K562 (cell line): ENCODE measurements around the gene GFM1. TPM values are rescaled to one million over a fixed set of nuclear protein-coding genes. Genes with fewer than 3 reads are reported as not detected.
A peak's percentile ranks its signal among the peaks of the same experiment; 100 is the strongest.

Experiments used
- CHCHD3 ChIP-seq: fragments of 250-450 bp; sonication (Bioruptor Pico); IDR thresholded peaks from 2 replicates; pipeline ENCODE4 v2.1.2; 2022; ENCODE audit warnings: mild to moderate bottlenecking
- CREM ChIP-seq: IDR thresholded peaks from 2 replicates; pipeline ENCODE4 v1.6.1; 2014; ENCODE audit warnings: antibody characterized with exemption, low read depth
- ELF2 ChIP-seq: fragments of 250-450 bp; sonication (Bioruptor Pico); IDR thresholded peaks from 2 replicates; pipeline ENCODE4 v1.5.0; 2021; ENCODE audit warnings: mild to moderate bottlenecking
- MAFG ChIP-seq: fragments of 450-650 bp; conservative IDR thresholded peaks from 2 replicates; pipeline ENCODE4 v1.6.1; 2016; ENCODE audit warnings: missing genetic modification characterization, missing compliant biosample characterization
- MXI1 ChIP-seq: IDR thresholded peaks from 2 replicates; pipeline ENCODE4 v1.6.1; 2011; ENCODE audit warnings: low read depth, mild to moderate bottlenecking, improper control_type of control experiment, low read length
- SMC3 ChIP-seq: conservative IDR thresholded peaks from 2 replicates; pipeline ENCODE4 v1.6.1; 2011; ENCODE audit warnings: low read depth, low read length, improper control_type of control experiment; ENCODE audit not compliant: insufficient read depth
- SPI1 ChIP-seq: IDR thresholded peaks from 2 replicates; pipeline ENCODE4 v1.6.1; 2011; ENCODE audit warnings: low read depth, low read length, control low read depth, borderline replicate concordance
- ZBTB7A ChIP-seq: IDR thresholded peaks from 2 replicates; pipeline ENCODE4 v1.6.1; 2011; ENCODE audit warnings: low read depth, mild to moderate bottlenecking, low read length, moderate library complexity, borderline replicate concordance; ENCODE audit not compliant: control insufficient read depth
- ZNF124 ChIP-seq: sonication (generic); formaldehyde crosslinking; IDR thresholded peaks from 2 replicates; pipeline ENCODE4 v1.8.1; 2022; ENCODE audit warnings: missing genetic modification reagents
- polyA plus RNA-seq, 8 experiments: library from polyadenylated mRNA; depleted of rRNA in 4 of 8; stranded (reverse) in 5 of 8; unstranded in 3 of 8; fragments of >200 nt; fragmentation: Nextera tagmentation in 2 of 8; fragmentation: Illumina TruSeq in 1 of 8; extraction: Ambion mirVana in 2 of 8; extraction: Trizol in 1 of 8; gene quantifications; 2 replicates each; pipeline versions ENCODE4 v1.2.1 to v1.2.3, GENCODE V29; 2011 to 2014; ENCODE audit warnings: inconsistent platforms in 1 of 8, missing spikeins in 1 of 8
- total RNA-seq, 7 experiments: library from RNA; depleted of rRNA in 6 of 7; stranded (reverse); fragments of >200 nt in 6 of 7; fragmentation: Illumina TruSeq in 2 of 7; extraction: Trizol in 2 of 7; gene quantifications; 2 replicates each; pipeline versions ENCODE4 v1.2.1 to v1.2.3, GENCODE V29; 2011 to 2021; ENCODE audit warnings: low replicate concordance in 1 of 7
- TF ChIP-seq, protein P1 (sequence below), 2 experiments: fragments of 450-650 bp; IDR thresholded peaks; 2 replicates each; pipeline ENCODE4 v1.6.1; 2018; ENCODE audit warnings: mild to moderate bottlenecking in 2 of 2, low read depth in 1 of 2; ENCODE audit not compliant: partially characterized antibody in 2 of 2
- TF ChIP-seq, protein P2 (sequence below), 3 experiments: IDR thresholded peaks in 2 of 3; conservative IDR thresholded peaks in 1 of 3; 2 replicates each; pipeline ENCODE4 v1.5.1; 2011 to 2012; ENCODE audit warnings: low read length in 3 of 3, mild to moderate bottlenecking in 3 of 3, control low read depth in 2 of 3, improper control_type of control experiment in 1 of 3, inconsistent platforms in 1 of 3, low read depth in 1 of 3, mixed read lengths in 1 of 3, moderate library complexity in 1 of 3; ENCODE audit not compliant: insufficient read depth in 2 of 3
- TF ChIP-seq, protein P3 (sequence below), 2 experiments: fragments of 450-650 bp; formaldehyde crosslinking in 1 of 2; IDR thresholded peaks; 2 replicates each; pipeline versions ENCODE4 v1.4.0 to v1.6.1; 2014 to 2020; ENCODE audit warnings: mild to moderate bottlenecking in 2 of 2, borderline replicate concordance in 1 of 2, low read depth in 1 of 2

Gene GFM1
- total and polyA plus RNA-seq, 9 of the 15 experiments (the other 6 are each of a cell fraction or from before 2014, with no cell fraction given), result 38.9 to 86.7 (median 64.8) TPM

DNA sequence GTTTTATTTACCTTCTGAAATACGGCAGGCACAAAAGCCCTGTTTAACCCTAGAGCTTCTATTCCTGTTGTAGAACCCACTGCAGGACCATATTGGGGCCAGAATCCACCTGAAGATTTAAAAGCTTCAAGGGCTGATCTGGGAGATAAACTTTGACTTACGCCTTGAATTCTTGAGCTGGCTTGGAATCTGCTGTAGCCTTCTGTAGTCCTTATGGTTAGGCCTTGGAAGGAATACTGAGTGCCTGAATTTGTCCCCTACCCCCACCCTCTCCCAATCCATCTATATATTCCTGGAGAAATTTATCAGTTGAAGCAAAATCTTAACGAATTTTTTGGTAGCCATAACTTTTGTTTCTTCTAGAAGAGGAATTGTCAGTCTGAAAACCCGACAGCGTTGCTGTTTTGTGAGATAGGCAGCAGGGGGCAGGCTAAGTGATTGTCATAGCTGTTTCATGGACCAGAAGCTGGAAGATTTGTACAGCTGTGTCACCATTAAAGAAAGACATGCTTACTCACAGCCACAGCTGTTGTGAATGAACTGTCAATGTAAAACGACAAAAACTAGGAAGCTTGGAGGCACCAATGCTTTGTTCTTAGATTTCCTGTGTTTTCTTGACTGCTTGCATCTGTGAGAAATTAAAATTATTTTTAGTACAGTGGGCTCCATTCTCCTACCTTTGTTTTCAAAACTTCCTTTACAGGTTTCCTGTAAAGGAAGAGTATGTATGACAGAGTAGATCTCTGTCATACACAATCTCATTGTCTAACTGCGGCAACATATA lies 15.3 kb downstream of the GFM1 start (continued):
- no peak for TF ChIP-seq ZNF124 (CRISPR knock-in tag)
- peak; percentile 36; the same call in 1 of the 2 replicates for TF ChIP-seq MAFG (tag)
- TF ChIP-seq SPI1, result no peak
- no peak for TF ChIP-seq ELF2 (CRISPR knock-in tag)
- no peak for TF ChIP-seq MXI1
- TF ChIP-seq ZBTB7A, result no peak
- TF ChIP-seq CHCHD3, result no peak
- peak; percentile 67 for TF ChIP-seq SMC3
- TF ChIP-seq, protein P1, sequence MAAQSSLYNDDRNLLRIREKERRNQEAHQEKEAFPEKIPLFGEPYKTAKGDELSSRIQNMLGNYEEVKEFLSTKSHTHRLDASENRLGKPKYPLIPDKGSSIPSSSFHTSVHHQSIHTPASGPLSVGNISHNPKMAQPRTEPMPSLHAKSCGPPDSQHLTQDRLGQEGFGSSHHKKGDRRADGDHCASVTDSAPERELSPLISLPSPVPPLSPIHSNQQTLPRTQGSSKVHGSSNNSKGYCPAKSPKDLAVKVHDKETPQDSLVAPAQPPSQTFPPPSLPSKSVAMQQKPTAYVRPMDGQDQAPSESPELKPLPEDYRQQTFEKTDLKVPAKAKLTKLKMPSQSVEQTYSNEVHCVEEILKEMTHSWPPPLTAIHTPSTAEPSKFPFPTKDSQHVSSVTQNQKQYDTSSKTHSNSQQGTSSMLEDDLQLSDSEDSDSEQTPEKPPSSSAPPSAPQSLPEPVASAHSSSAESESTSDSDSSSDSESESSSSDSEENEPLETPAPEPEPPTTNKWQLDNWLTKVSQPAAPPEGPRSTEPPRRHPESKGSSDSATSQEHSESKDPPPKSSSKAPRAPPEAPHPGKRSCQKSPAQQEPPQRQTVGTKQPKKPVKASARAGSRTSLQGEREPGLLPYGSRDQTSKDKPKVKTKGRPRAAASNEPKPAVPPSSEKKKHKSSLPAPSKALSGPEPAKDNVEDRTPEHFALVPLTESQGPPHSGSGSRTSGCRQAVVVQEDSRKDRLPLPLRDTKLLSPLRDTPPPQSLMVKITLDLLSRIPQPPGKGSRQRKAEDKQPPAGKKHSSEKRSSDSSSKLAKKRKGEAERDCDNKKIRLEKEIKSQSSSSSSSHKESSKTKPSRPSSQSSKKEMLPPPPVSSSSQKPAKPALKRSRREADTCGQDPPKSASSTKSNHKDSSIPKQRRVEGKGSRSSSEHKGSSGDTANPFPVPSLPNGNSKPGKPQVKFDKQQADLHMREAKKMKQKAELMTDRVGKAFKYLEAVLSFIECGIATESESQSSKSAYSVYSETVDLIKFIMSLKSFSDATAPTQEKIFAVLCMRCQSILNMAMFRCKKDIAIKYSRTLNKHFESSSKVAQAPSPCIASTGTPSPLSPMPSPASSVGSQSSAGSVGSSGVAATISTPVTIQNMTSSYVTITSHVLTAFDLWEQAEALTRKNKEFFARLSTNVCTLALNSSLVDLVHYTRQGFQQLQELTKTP (IDR thresholded peaks at IDR 0.05; ENCODE audit: low read depth in 1 of 2, partially characterized antibody in 2 of 2), result no peak
- peak; percentile 46; the same call in 1 of the 2 replicates for TF ChIP-seq CREM
- TF ChIP-seq, protein P2, sequence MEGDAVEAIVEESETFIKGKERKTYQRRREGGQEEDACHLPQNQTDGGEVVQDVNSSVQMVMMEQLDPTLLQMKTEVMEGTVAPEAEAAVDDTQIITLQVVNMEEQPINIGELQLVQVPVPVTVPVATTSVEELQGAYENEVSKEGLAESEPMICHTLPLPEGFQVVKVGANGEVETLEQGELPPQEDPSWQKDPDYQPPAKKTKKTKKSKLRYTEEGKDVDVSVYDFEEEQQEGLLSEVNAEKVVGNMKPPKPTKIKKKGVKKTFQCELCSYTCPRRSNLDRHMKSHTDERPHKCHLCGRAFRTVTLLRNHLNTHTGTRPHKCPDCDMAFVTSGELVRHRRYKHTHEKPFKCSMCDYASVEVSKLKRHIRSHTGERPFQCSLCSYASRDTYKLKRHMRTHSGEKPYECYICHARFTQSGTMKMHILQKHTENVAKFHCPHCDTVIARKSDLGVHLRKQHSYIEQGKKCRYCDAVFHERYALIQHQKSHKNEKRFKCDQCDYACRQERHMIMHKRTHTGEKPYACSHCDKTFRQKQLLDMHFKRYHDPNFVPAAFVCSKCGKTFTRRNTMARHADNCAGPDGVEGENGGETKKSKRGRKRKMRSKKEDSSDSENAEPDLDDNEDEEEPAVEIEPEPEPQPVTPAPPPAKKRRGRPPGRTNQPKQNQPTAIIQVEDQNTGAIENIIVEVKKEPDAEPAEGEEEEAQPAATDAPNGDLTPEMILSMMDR (IDR thresholded peaks at IDR 0.05 in 2 of 3, conservative IDR thresholded peaks at IDR 0.05 in 1 of 3; ENCODE audit: insufficient read depth in 2 of 3, low read depth in 1 of 3, low read length in 3 of 3), result peak; percentile 61 to 85 (median 70)
- TF ChIP-seq, protein P3, sequence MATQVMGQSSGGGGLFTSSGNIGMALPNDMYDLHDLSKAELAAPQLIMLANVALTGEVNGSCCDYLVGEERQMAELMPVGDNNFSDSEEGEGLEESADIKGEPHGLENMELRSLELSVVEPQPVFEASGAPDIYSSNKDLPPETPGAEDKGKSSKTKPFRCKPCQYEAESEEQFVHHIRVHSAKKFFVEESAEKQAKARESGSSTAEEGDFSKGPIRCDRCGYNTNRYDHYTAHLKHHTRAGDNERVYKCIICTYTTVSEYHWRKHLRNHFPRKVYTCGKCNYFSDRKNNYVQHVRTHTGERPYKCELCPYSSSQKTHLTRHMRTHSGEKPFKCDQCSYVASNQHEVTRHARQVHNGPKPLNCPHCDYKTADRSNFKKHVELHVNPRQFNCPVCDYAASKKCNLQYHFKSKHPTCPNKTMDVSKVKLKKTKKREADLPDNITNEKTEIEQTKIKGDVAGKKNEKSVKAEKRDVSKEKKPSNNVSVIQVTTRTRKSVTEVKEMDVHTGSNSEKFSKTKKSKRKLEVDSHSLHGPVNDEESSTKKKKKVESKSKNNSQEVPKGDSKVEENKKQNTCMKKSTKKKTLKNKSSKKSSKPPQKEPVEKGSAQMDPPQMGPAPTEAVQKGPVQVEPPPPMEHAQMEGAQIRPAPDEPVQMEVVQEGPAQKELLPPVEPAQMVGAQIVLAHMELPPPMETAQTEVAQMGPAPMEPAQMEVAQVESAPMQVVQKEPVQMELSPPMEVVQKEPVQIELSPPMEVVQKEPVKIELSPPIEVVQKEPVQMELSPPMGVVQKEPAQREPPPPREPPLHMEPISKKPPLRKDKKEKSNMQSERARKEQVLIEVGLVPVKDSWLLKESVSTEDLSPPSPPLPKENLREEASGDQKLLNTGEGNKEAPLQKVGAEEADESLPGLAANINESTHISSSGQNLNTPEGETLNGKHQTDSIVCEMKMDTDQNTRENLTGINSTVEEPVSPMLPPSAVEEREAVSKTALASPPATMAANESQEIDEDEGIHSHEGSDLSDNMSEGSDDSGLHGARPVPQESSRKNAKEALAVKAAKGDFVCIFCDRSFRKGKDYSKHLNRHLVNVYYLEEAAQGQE (IDR thresholded peaks at IDR 0.05; ENCODE audit: borderline replicate concordance), result peak; percentile 58; the same call in 1 of the 2 replicates
- TF ChIP-seq, protein P3 (CRISPR knock-in tag; IDR thresholded peaks at IDR 0.05; ENCODE audit: low read depth), result no peak
